GM19395 (cell line): ENCODE data around the gene DONSON.
"Not testable (repeated sequence)": the region's sequence is repeated elsewhere in the genome, so short reads cannot be mapped to it uniquely, and the experiment has no call there.

Source experiments
- ATAC-seq: cut with Tn5 transposase; IDR thresholded peaks from one replicate; pipeline ENCODE4 v1.9.1; 2021; ENCODE audit warnings: mild to moderate bottlenecking, moderate library complexity; ENCODE audit not compliant: unreplicated experiment

The DONSON gene, protein sequence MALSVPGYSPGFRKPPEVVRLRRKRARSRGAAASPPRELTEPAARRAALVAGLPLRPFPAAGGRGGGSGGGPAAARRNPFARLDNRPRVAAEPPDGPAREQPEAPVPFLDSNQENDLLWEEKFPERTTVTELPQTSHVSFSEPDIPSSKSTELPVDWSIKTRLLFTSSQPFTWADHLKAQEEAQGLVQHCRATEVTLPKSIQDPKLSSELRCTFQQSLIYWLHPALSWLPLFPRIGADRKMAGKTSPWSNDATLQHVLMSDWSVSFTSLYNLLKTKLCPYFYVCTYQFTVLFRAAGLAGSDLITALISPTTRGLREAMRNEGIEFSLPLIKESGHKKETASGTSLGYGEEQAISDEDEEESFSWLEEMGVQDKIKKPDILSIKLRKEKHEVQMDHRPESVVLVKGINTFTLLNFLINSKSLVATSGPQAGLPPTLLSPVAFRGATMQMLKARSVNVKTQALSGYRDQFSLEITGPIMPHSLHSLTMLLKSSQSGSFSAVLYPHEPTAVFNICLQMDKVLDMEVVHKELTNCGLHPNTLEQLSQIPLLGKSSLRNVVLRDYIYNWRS

DNA sequence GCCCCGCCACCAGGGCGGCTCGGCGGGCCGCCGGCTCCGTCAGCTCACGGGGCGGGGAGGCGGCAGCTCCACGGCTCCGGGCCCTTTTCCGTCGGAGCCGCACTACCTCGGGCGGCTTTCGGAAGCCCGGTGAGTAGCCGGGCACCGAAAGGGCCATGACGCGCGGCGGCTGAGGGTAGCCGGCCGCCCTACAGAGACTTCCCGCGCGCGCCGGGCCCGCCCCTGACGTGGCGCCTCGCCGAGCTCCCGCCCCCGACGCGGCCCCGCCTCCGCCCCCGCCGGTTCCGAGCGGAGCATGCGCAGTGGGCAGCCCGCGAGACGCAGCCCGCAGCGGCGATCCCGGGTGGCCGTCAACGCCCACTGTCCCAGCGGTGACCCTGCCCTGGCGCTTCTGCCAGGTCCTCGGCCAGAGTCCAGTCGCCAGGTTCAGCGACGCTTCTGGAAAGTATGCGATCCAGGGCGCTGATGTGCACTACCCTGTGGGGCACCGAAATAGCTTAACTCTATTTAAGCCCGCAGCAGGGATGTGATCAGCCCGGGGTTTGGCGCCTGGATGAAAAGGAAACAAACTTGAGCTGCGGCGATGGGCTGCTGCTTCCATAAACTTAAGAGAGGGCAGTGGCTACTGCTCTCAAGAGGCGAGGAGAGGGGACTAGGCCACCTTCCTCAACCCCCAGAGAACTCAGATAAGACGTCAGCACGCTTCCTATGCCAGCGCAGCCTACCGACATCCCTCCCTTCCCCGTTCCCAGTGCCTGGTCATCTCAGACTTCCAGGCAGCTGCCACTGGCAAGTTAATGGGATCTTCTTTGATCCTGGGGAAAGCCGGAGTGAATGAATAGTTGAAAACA, at the start of gene DONSON:
TSS of gene DONSON (minus strand) at position 200 of the 851 bp plus-strand sequence. CDS start at position 157, 43 bp downstream.
- ATAC-seq, result peak; percentile 88

DNA sequence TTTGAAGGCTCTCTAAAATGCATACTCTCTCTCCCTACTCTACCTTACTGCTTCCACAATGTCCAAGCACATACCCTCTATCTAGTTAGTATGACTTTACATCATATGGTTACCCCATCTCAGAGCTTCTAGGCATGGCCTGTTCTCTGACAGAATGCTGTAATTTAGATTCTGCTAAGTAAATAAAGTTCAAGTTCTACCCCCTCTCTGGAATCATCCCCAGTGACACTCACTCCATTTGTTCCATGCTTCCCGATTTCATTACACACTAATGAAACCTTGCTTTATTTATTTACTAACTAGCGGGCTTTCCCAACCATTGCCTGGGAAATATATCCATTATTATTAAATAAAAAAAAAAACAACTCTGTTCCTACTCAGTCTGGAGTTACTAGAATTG, 45.8 kb upstream of the DONSON start:
- no peak for ATAC-seq

DNA sequence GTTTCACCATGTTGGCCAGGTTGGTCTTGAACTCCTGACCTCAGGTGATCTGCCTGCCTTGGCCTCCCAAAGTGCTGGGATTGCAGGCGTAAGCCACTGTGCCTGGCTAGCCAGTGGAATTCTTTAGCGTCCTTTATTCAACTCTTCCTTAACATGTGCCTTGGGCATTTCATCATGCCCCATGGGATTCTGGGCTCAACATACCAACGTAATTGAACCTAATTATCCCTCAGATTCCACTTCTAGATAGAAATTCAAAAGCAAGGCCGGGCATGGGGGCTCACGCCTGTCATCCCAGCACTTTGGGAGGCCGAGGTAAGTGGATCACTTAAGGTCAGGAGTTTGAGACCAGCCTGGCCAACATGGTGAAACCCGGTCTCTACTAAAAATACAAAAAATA, 37.7 kb upstream of the DONSON start:
- not testable (repeated sequence) for ATAC-seq

DNA sequence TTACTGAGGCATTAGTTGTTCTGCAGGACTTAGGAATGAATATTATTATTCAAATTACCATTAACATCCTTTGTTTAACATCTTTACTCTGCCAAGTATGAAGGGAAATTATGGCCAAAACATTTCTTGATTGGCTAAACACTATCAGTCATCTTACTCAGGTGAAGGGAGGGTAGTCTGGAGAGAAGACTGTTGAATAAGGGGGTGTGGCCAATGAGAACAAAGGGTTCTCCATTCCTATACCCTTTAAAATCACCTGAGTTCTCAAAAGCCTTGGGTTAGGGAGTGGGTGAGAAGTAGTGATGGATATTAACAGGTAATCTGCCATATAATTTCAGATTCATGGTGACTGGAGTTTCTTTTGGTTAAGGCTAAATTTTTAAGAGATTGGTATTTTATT, 33.8 kb upstream of the DONSON start:
- ATAC-seq, result no peak

DNA sequence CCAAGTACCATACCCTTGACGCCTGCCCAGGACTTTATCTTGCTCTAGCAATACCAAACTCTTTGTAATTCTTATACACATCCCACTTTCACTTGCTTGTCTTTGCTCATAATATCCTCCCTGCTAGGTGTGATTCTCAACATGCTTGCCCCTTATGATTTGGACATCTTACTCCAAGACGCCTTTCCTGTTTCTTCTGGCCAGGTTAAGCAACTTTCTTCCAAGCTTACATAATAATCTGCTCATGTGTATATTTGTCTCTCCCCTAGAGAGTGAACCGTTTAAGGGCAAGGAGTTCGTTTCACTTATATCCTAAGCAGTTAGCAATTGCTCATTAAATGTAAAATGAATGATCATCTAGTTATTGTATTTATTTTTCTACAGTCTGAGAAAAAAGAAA, 31.2 kb upstream of the DONSON start:
- no peak for ATAC-seq

DNA sequence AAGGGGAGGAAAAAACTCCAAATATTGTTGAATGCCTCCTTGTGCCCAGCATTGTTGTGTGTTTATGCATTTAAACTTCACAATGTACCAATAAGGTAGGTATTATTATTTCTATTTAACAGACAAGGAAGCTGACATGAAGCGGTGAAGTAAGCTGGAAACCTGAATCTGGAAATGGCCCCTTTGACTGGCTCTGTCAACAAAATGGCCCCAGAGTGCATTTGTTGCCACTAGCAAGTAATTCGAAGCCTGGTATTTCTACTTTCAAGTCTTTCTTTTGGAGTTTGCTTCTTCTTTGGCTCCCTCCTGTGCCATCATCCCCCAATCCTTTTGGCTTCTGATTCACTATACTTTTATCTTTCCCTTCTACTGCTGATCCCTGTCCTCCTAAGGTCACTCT, 29.9 kb upstream of the DONSON start:
- ATAC-seq, result no peak

DNA sequence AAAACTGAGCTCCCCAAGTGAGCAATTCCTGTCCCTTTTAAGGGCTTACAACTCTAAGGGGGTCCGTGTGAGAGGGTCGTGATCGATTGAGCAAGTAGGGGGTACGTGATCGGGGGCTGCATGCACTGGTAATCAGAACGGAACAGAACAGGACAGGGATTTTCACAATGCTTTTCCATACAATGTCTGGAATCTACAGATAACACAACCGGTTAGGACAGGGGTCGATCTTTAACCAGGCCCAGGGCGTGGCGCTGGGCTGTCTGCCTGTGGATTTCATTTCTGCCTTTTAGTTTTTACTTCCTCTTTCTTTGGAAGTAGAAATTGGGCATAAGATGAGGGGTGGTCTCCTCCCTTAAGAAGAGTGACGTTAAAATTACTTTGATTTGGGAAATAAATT, 29.1 kb upstream of the DONSON start:
- ATAC-seq, result not testable (repeated sequence)

DNA sequence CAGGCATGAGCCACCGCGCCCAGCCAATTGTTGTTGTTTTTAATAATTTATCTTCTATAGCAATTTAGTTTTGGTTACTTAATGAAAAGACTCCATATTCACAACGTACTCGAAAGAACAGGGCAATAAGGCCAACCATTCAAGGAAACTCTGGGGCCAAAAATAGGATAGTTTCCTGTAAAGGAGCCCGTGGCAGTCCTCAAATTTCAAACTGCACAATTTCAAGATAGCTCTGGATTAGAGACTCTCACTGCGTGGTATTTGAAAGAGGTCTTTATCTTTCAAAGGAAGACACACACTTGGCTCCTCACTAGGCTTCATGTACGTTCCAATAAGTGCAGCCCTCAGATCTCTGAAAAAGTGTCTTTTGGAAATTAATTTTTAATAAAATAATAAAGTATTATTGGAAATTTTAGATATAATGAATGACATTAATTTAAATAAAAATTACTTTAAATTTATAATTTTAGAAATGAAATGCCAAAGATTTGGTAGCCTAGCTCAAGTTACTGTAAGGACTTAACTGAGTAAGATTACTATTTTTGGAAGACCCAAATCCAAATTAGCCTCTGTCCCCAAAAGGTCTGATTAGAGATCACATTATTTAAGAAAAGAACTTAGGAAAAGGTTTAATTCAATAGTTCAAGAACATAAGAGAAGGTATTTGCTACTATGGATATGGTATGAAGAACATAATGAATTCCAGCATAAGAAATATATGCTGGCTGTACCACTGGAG, 22.7 kb upstream of the DONSON start:
- ATAC-seq, result no peak

DNA sequence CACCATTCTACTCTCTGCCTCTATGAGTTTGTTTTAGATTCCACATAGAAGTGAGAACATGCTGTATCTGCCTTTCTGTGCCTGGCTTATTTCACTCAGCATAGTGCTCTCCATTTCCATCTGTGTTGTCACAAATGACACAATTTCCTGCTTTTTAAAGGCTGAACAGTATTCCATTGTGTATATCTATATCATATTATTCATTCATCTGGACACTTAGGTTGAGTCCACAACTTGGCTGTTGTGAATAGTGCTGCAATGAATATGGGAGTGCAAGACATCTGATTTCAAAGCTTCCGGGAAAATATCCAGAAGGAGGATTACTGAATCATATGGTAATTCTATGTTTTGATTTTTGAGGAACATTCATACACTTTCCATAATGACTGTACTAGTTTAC, 20.1 kb upstream of the DONSON start:
- ATAC-seq, result no peak

DNA sequence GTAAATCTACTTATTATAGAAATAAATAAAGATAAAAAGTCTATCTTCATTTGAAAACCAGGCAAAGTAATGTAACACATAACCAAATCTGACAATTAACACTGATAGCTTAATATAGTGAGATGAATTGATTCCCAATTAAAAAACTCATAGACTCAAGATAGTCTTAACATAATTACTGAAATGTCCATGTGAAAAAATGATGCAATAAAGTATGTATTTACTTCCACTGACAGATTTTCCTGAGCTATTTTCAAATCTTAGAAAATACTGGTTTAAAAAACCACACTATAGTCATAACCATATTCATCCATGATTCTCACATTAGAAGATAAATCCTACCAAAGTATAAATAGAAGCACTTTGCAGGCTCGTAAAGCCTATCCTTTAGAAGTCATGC, 9.6 kb upstream of the DONSON start:
- no peak for ATAC-seq

DNA sequence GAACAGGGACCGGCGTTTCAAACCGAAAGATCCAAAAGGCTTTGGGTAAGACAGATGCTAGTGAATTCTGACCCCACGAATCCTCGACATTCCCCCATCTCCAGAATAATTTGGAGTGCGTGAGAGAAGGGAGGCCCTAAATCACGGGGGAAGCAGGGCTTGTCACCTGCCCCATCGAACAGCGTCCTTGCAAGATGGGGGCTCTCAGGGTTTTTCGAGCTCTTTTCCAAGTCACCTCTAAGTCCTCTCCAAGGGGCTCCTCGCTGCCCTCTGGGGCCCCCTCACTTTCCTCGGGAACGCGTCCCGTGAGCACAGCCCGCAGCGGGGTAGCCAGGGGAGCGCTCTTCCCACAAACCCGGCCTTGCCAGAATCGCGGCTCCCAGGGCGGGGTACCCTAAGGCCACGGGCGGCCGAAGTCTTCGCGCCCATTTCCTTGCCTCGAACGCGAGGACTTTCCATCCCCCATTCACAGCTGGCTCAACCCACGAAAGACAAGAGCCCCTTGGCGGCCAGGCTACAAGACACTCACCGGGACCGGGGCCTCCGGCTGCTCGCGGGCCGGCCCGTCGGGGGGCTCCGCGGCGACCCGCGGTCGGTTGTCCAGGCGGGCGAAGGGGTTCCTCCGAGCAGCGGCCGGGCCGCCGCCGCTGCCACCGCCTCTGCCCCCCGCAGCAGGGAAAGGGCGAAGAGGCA, 546 bp downstream of the DONSON start:
- ATAC-seq, result peak; percentile 55

DNA sequence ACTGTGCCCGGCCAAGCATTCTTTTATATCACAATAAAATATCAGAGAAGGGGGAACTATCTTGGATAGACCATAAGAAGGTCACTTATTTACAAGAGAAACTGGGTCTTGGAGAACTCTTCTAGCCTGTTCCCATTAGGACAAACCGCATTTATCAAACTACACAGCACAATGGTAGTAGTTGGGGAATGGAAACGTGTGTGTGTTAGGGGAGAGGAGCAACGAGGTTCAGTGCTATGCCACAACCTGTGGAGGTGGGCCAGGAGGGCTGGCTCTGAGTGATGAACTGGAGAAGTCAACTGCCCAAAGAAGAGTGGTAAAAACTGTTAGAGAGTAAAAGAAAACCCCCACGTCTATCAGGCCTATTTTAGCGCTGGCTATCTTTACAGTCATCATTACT, 1.6 kb downstream of the DONSON start:
- no peak for ATAC-seq

DNA sequence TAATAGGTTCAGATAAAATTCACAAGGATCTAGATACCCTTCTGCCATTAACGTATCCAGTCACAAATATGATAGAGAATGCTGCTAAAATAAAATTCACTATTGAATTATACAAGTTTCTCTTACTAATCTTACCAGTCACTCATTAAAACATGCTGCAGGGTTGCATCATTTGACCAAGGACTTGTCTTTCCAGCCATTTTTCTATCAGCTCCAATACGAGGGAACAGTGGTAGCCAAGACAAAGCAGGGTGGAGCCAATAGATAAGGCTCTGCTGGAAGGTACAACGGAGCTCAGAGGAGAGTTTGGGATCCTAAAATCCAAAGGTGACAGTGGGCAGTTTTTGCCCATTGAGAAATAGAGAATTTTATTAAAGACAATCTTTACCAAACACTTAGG, 4.0 kb downstream of the DONSON start:
- no peak for ATAC-seq

DNA sequence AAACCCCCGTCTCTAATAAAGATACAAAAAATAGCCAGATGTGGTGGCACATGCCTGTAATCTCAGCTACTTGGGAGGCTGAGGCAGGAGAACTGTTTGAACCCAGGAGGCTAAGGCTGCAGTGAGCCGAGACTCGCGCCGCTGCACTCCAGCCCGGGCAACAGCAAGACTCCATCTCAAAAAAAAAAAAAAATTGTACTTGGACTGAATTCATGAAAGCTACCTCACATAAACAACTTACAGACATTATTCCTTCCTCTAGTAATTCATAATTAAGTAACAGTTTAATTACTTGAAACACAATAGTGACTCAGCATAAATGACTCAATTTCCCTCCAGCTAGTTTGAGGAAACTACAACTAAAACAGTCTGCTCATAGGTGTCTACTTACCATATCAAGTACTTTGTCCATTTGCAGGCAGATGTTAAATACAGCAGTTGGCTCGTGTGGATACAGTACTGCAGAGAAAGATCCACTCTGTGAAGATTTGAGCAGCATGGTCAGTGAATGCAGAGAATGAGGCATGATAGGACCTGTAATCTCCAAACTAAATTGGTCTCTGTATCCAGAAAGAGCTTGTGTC, 9.4 kb downstream of the DONSON start:
- no peak for ATAC-seq

DNA sequence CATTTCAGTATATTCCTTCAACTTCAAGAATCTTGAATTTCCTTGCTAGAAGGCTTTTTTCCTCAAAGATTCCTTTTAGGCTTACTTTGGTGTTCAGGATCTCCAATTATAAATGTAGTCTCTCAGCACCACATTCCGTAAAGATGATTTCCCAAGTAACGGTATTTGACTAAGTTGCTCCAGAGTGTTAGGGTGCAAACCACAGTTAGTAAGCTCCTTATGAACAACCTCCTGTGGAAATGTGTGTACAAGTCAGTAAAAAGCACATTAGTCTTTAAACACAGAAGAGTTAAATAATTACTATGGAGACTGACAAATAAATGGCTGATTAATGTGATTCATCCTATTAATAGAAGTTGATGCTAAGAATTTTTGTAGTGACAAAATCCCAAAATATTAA, 10.3 kb downstream of the DONSON start:
- ATAC-seq, result no peak

DNA sequence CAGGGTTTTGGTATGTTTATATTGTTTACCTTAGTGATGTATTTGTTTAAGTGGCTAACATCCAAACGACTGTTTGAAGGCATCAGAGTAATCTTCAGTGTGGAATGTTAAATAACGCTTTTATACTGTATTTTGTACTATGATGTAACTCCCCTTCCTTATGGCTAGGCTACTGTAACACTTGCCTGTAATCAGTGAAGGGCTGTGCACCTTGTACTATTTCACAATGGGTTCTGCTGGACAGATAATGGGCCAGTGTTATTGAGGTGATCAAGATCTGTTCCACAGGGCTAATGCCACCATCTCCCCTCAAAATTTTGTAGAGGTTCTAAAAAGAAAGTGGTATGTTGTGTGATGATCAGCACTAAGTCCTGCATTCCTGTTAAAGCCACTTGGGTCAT, 11.7 kb downstream of the DONSON start:
- not testable (repeated sequence) for ATAC-seq

DNA sequence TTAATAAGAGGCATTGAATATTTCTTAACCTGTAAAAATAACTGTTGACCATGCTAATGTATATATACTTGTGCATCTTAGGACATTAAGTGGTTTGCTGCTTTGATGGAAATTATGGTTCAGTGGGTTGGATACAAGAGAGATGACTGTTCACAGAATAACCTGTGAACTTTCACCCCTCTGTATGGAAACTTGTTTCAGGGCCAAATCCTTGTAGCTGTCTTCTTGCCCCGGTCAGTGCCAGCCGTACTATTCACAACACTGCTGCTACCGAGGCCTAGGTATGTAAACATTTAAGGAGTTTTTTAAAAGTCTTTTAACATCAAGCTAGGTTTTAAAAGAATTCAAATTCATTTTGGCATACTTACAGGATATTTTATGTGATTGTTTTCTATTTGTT, 16.1 kb downstream of the DONSON start:
- ATAC-seq, result no peak

DNA sequence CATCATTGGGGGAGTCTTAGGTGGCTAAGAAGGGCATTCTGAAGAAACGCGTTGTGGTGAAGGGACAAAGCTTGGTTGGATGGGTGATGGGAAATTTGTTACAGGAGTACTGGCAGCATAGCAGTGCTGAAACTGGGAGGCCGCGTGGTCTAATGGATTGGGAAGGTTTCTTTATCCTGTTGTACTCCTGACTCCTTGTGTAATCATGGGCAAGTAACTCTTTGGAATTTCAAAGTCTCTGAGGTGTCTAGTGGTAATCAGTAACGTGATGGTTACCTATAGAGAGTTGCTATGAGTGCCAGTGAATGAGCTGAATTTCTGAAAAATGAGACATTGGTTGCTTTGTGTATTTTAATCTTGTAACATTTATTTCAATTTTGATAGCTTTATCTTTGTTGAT, 18.5 kb downstream of the DONSON start:
- no peak for ATAC-seq

DNA sequence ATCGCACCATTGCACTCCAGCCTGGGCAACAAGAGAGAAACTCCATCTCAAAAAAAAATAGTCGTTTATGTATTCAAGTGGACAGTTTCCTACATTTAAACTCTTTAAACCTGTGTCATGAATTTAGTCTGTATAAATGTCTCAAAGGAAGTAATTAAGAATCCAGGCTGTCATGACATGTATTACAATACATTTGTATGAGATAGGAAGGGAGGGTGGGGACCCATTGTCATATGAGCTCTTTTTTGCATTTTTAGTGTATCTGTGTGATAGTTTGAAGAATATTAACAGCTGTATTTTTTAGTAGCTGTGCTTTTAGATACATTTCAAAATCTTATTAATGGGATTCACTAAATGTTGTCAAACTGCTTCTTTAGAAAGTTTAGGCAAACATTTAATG, 20.0 kb downstream of the DONSON start:
- no peak for ATAC-seq

DNA sequence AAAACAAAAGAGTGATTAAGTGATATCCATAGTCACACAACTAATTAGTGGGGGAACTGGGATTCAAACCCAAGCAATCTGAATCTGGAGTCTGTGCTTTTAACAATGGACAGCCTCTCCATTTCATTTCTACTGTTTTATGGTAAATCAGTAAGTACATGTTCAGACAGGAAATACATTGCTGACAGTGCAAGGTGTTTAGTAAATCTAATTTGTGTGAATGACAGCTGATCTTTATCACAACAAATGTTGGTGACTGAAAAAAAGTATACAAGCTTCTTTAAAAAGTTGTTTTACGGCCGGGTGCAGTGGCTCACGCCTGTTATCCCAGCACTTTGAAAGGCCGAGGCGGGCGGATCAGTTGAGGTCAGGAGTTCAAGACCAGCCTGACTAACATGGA, 20.6 kb downstream of the DONSON start:
- no peak for ATAC-seq
